ENCODE measurements around the gene KANK3. TPM values are rescaled to one million over a fixed set of nuclear protein-coding genes. Genes with fewer than 3 reads are reported as not detected.

The KANK3 gene
- total RNA-seq, 1 experiment from 2014 or later = 7.7 TPM

- H4K20me1 ChIP-seq (ENCODE audit: control insufficient read depth, insufficient read depth, insufficient read length) = no peaks in the 10 kb centered on the region
- no peak overlapping the region for H2BK120ac ChIP-seq (ENCODE audit: low read depth, low read length, poor library complexity, severe bottlenecking)
- H3K18ac ChIP-seq (ENCODE audit: insufficient read length, low read depth, low read length) = no peak overlapping the region
- no peak overlapping the region for H3K4ac ChIP-seq (ENCODE audit: low read depth, low read length)
- no peak overlapping the region for H4K91ac ChIP-seq (ENCODE audit: insufficient read length, low read depth, low read length)
- H2AK5ac ChIP-seq (ENCODE audit: insufficient read length, low read length) = no peak overlapping the region
- H3K9me3 ChIP-seq (ENCODE audit: control insufficient read depth, low read depth, low read length) = no peaks in the 10 kb centered on the region
- H3K23me2 ChIP-seq (ENCODE audit: insufficient read length, low read depth, low read length, poor library complexity, severe bottlenecking) = peaks cover 11% of the 10 kb centered on the region
- H4K5ac ChIP-seq (ENCODE audit: insufficient read length, low read depth, low read length) = no peak overlapping the region
- H3K9ac ChIP-seq (ENCODE audit: extremely low read depth, insufficient read length, low read length) = no peak overlapping the region
- peaks cover 22 to 30% of the 10 kb centered on the region in 2 experiments for H3K4me1 Mint-ChIP-seq
- H3K27me3 Mint-ChIP-seq (ENCODE audit: low read depth) = no peaks in the 10 kb centered on the region
- no peak for TF ChIP-seq CTCF (conservative IDR thresholded peaks at IDR 0.05)
- H3K9me3 Mint-ChIP-seq = no peaks in the 10 kb centered on the region
- no peak overlapping the region for H3K56ac ChIP-seq (ENCODE audit: insufficient read length, low read depth, low read length)
- H3K23ac ChIP-seq (ENCODE audit: insufficient read length, low read depth, low read length) = no peak overlapping the region
- H4K8ac ChIP-seq (replicated peaks; ENCODE audit: insufficient read length, low read depth, low read length) = no peak overlapping the region
- H3K36me3 Mint-ChIP-seq (ENCODE audit: insufficient read depth in 1 of 3, low read depth in 3 of 3) = peaks cover 28 to 38% (median 32%) of the 10 kb centered on the region in 3 experiments
- no peak overlapping the region for H2AFZ ChIP-seq (ENCODE audit: low read length)
- H3T11ph ChIP-seq (ENCODE audit: low read length) = no peak overlapping the region
- H3K4me1 ChIP-seq (ENCODE audit: insufficient read depth, low read length) = no peaks in the 10 kb centered on the region
- 0 out of 7 replicates have a peak overlapping the region, but pooled peaks of 1 of the 3 experiments have one; percentile 20 for H3K27ac Mint-ChIP-seq
- peak overlapping the region; percentile 89 to 99 for H3K4me3 Mint-ChIP-seq
- H3K27me3 ChIP-seq (ENCODE audit: insufficient read depth, low read length) = no peaks in the 10 kb centered on the region
- H2BK12ac ChIP-seq (ENCODE audit: insufficient read length, low read depth, low read length) = no peak overlapping the region
- H3K79me1 ChIP-seq (ENCODE audit: insufficient read depth, low read depth, low read length, poor library complexity, severe bottlenecking) = no peaks in the 10 kb centered on the region
- H3K14ac ChIP-seq (ENCODE audit: insufficient read depth, low read length) = no peak overlapping the region
- no peak overlapping the region for H2BK20ac ChIP-seq (ENCODE audit: low read depth, low read length, poor library complexity, severe bottlenecking)
- WGBS (ENCODE audit: extremely low coverage, insufficient read length, low lambda C conversion rate) = no CpG with 5 or more reads among the region's 17 CpGs
- no peaks in the 10 kb centered on the region; the same call in 1 of the 2 replicates for H3K79me2 ChIP-seq (ENCODE audit: insufficient read depth, low read length)
- peak overlapping the region; percentile 92 for H3K4me2 ChIP-seq (ENCODE audit: insufficient read depth, insufficient read length, low read length)
- no peak overlapping the region for H2BK5ac ChIP-seq (ENCODE audit: insufficient read length, low read length)
- DNase-seq = no peak
- H3K27ac ChIP-seq (ENCODE audit: insufficient read length, low read depth, low read length) = no peak overlapping the region
- no peak overlapping the region for H2BK15ac ChIP-seq (ENCODE audit: low read depth, low read length)
These were observed 34.2 kb downstream of the KANK3 start for GRCh38 chr19:8308891-8309291.
